HTR-8/SVneo (cell line): Measurements from ENCODE around the gene FRRS1L.
A peak's percentile ranks its signal among the peaks of the same experiment; 100 is the strongest.

Experiments used
- DNase-seq: peaks from one replicate; pipeline ENCODE4 v3.0.0; 2011; ENCODE audit warnings: low spot score, mixed read lengths; ENCODE audit not compliant: insufficient read length
- FAIRE-seq: peaks from 2 replicates; lab custom pipeline; 2011; peaks lifted over from hg19 to GRCh38; lab: Jason Lieb, UNC

FRRS1L gene

DNA sequence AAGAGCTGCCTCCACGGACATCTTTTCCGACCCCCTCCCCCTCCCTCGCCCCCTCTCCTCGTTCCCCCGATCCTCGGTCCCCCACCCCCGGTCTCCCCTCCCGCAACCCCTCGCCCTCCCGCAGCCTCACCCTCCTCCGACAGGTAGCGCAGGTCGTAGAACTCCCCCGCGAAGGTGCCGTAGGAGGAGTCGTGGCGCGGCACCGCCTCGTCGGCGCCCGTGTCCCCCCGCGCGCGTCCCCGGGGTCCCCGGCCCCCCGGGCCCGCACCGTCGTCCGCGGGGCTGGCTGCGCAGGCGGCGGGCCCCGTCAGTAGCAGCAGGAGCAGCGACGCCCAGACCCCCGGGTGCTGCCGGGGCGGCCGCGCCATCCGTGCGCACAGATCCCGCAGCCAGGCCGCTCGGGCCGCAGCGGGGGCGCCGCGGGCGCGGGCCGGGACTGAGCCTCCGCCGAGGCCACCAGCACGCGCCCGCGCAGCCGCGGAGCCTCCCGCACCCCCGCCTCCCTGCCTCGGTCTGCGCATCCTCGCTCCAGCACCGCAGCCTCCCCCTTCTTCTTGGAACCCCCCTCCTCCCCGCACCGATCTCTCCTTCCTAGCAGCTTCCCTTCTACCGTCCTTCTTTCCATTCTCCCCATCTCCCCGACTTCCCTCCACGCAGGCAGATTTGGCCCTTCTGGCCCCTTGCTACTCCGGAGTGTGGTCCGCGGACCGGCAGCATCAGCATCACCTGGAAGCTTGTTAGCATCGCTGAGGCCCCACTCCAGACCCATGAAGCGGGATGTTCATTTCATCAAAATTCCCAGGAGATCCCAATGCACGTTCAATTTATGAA, at the start of gene FRRS1L:
TSS of gene FRRS1L (minus strand) at position 479 of the 831 bp plus-strand sequence. CDS start at position 368, 111 bp downstream.
- FAIRE-seq (no peak), DNase-seq (no peak)

GRCh38 chr9:109214414-109214813, 47.4 kb upstream of the FRRS1L start:
- no peak for DNase-seq

GRCh38 chr9:109213285-109214121, 46.5 kb upstream of the FRRS1L start:
- DNase-seq = no peak
- no peak for FAIRE-seq

More at GRCh38 chr9:109214414-109214813, 47.4 kb upstream of the FRRS1L start:
- no peak for FAIRE-seq

DNA sequence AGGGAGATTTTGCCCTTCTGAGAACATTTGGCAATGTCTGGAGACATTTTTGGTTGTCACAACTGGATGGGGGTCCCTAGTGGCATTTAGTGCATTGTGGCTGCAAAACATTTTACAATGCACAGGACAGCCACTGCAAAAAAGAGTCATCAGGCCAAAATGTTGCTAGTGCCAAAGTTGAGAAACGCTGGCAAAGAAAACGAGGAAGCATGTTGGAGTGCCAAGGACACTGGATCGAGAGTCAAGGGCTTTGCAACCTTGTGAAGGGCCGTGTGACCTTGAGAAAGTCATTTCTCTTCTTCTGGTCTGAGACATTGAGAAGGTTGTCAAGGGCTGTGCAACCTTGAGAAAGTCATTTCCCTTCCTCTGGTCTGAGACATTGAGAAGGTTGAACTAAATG, 45.7 kb upstream of the FRRS1L start:
- no peak for DNase-seq
- no peak for FAIRE-seq

DNA sequence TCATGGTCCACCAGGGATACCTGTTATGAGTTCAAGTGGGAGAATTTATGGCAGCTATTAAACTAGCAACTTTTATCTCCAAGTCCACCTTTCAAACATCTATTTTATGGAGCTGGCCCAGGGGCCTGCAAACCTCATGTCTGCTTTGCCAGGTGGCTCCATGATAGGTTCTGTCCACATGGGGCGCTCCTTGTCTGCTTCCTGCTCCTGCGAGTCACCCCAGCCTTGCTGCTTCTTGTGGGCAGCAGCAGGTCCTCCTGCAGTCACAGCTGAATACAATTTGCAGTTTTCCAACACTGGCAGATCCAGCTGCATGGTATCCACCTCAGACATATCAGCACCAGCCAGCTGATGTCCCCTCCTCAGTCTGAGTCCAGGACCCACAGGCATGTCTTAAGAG, 39.6 kb upstream of the FRRS1L start:
- FAIRE-seq (no peak), DNase-seq (no peak)

DNA sequence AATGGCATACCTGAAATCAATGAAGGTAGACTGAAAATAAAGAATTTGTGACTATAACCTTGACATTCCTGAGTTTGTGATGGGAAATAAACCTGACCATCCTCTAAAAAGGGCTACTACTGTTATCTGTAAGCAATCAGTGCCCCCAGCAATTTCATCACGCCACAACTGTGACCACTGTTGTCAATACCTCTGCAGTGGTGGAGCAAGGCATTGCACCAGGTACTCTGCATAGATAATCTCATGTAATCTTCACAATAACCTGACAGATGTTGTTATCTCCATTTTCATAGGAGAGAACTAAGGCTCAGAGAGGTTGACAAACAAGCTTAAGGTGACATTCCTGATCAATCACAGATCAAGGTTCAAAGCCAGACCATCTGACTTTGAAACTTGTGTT, 38.5 kb upstream of the FRRS1L start:
- FAIRE-seq (no peak), DNase-seq (no peak)

- FAIRE-seq (no peak), DNase-seq (no peak)
These were observed 36.8 kb upstream of the FRRS1L start for GRCh38 chr9:109203761-109204360.

DNA sequence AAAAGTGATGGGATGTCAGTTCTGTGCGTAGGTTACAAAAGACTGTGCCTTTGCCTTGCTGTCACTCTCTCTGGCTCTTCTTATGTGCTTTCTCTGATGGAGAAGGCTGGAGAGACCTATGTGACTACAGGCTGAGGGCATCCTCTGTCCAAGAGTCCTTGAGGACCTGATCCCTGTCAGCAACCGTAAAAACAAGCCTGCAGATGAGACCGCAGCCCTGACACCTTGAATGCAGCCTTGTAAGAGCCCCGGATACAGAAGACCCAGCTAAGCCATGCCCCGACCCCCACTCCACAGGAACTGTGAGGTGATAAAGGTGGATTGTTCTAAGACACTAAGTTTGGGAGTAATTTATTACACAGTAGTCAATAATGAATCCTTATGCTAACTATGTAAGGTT, 32.6 kb upstream of the FRRS1L start:
- no peak for FAIRE-seq
- no peak for DNase-seq

DNA sequence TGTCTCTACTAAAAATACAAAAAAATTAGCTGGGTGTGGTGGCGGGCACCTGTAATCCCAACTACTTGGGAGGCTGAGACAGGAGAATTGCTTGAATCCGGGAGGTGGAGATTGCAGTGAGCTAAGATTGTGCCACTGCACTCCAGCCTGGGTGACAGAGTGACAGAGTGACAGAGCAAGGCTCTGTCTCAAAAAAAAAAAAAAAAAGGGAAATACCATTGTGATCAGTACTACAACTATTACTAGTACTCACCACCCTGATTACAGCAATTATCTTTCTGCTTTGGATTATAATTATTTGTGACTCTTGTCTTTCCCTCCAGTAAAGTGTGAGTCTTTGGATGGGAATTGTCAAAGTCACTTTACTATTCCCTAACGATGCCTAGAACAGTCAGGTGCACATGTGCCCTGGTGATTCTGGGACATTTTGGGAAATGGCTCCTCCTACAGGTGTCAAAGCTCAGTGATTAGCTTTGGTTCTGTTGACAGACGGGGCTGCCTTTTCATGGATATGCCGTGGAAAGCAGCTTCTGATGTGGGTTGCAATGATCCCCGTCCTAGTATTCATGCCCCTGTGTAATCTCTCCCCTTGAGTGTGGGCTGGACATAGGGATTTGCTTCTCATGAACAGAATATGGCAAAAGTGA, 31.8 kb upstream of the FRRS1L start:
- FAIRE-seq (no peak), DNase-seq (no peak)

- FAIRE-seq = peak; percentile 16
- no peak for DNase-seq
These were observed 27.0 kb upstream of the FRRS1L start for GRCh38 chr9:109193974-109194556.

- DNase-seq (no peak), FAIRE-seq (no peak)
These were observed 25.8 kb upstream of the FRRS1L start for GRCh38 chr9:109192732-109193361.

DNA sequence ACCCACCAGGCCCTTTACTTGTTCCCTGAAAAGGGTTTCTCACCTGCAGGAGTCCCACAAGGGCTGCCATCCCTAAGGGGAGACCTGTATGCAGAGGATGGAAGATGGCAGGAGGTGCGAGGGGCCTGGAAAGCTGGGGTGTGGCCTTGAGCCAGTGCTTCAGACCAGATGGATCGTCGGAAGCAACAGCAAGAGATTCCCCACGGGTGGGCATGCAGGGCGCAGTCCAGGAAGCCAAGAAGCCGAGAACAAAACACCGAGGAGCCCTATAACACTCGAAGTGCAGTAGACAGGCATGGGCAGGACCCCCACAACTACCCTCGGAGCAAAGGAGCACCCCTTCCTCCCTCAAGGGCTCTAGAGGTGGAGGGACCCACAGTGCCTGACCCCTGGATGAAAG, 24.7 kb upstream of the FRRS1L start:
- no peak for FAIRE-seq

DNA sequence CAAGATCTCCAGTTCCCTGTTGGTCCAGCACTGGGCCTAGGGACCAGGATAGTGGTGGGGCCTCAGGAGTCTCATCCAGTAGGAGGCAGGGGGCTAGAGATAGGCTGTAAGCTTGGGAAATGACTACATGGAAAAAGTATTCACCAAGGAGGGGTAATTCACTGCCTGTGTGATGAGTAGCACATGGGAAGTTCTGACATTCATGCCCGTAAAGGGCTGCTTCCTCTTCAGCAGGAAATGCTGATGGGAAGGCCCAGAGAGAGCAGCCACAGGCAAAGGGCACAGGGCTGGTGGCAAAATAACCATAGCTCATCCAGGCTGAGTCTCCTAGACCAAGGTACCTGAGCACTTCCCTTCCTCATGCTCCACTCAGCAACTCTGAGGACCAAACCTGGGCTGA, 23.1 kb upstream of the FRRS1L start:
- FAIRE-seq (no peak), DNase-seq (no peak)

More for the DNA sequence above, 24.7 kb upstream of the FRRS1L start:
- DNase-seq = no peak

DNA sequence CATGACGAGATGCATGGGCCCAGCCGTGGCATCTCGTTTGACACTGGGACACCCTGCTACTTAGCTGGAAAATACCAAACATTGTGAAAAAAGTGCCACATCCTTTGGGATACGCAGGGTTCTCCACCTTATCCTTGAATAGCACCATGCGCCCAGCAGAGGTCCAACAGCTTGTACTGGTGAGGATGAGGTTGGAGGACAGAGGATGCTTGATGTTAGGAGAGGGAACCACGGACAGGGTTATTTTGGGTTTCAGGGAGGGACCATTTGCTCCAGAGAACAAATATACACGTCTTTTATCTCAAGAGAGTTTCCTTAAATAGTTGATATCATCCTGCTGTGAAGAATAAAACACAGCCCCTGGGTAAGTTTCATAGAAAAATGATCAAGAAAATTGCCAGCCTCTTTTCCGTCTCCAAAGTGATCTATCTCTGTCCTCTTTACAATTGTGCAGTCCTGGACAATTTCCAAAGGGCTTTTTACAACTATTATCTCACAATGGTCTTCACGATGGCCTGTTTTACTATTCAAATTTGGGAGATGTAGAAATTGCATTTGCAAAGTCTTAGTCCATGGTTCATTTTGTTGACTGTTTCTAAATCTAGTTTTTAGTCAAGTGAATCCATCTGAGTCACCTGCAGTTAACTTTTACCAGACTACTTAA, 19.9 kb upstream of the FRRS1L start:
- FAIRE-seq = no peak
- no peak for DNase-seq

- DNase-seq = peak; percentile 41
- peak; percentile 33 for FAIRE-seq
These were observed 16.1 kb upstream of the FRRS1L start for GRCh38 chr9:109182940-109183798.

- DNase-seq = no peak
- FAIRE-seq = no peak
These were observed 15.5 kb upstream of the FRRS1L start for GRCh38 chr9:109182550-109182939.

DNA sequence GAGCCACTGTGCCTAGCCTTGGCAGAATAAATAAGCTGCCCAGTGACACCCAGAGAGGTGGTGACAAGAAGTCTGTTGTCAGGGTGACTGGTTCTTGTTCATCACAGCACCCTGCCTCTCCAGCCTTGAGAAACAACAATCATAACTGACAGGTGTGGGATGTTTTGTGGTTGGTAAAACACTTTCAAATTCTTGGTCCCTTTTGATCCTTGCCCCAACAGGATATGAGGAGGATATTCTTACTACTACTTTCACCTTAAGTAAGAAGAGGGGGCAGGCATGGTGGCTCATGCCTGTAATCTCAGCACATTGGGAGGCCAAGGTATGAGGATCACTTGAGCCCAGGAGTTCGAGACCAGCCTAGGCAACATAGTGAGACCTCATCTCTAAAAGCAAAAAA, 14.2 kb upstream of the FRRS1L start:
- no peak for DNase-seq
- FAIRE-seq = no peak
